IMR-90 (cell line): ENCODE results near the gene HDGFL2. TPM values are rescaled to one million over a fixed set of nuclear protein-coding genes. Genes with fewer than 3 reads are reported as not detected.

Experiments used
- ATAC-seq: fragments of 200-7000 bp; cut with Tn5 transposase; 2 replicates; pipeline ENCODE4 v1.9.1; 2020; ENCODE audit warnings: low read depth, mild to moderate bottlenecking, moderate library complexity
- BruUV-seq: library from RNA; stranded (reverse); fragments of 400-500 nt; replicated peaks from 2 replicates; lab custom pipeline; 2021; lab: Mats Ljungman, UMichigan
- CTCF ChIA-PET: fragments of 300-600 bp; formaldehyde crosslinking; extraction: SDS; loops from one replicate; lab custom pipeline; 2021; ENCODE audit warnings: antibody characterized with exemption; lab: Yijun Ruan, JAX
- POLR2A ChIA-PET: fragments of 300-600 bp; sonication (Branson Sonifier 250); formaldehyde crosslinking; loops from one replicate; lab custom pipeline; 2022; ENCODE audit warnings: antibody characterized with exemption; ENCODE audit not compliant: unreplicated experiment; lab: Charles Lee
- DNase-seq: peaks from one replicate; pipeline ENCODE4 v3.0.0; 2013
- H2AFZ ChIP-seq: replicated peaks from 2 replicates; pipeline ENCODE3; 2013; ENCODE audit warnings: low read length, mild to moderate bottlenecking; ENCODE audit not compliant: poor library complexity
- H2AK5ac ChIP-seq: 2 replicates; pipeline ENCODE4 v1.6.1; 2013; ENCODE audit warnings: low read depth, low read length, inconsistent platforms
- H2AK9ac ChIP-seq: replicated peaks from 2 replicates; pipeline ENCODE3; 2013; ENCODE audit warnings: mild to moderate bottlenecking, low read depth, low read length, moderate library complexity; ENCODE audit not compliant: poor library complexity
- H2BK120ac ChIP-seq: 2 replicates; pipeline ENCODE4 v1.6.1; 2013; ENCODE audit warnings: low read depth, low read length, inconsistent platforms
- H2BK15ac ChIP-seq: 3 replicates; pipeline ENCODE4 v1.6.1; 2013; ENCODE audit warnings: low read depth, low read length, inconsistent platforms
- H2BK20ac ChIP-seq: 2 replicates; pipeline ENCODE4 v1.6.1; 2013; ENCODE audit warnings: low read depth, mild to moderate bottlenecking, inconsistent platforms, low read length, moderate library complexity
- H2BK5ac ChIP-seq: 2 replicates; pipeline ENCODE4 v1.6.1; 2013; ENCODE audit warnings: mild to moderate bottlenecking, low read depth, low read length, inconsistent platforms; ENCODE audit not compliant: poor library complexity, severe bottlenecking
- H3K14ac ChIP-seq: replicated peaks from 2 replicates; pipeline ENCODE4 v1.6.1; 2013; ENCODE audit warnings: low read depth, low read length, inconsistent platforms
- H3K18ac ChIP-seq: 2 replicates; pipeline ENCODE4 v1.6.1; 2013; ENCODE audit warnings: low read depth, low read length, control low read depth
- H3K23ac ChIP-seq: 2 replicates; pipeline ENCODE4 v1.6.1; 2013; ENCODE audit warnings: low read depth, low read length, inconsistent platforms
- H3K27ac ChIP-seq: 2 replicates; pipeline ENCODE4 v1.5.1; 2013; ENCODE audit warnings: mild to moderate bottlenecking, control low read depth, low read length; ENCODE audit not compliant: insufficient read depth
- H3K27me3 ChIP-seq: 2 replicates; pipeline ENCODE4 v1.6.1; 2013; ENCODE audit warnings: low read length; ENCODE audit not compliant: control insufficient read depth, insufficient read depth
- H3K36me3 ChIP-seq: 2 replicates; pipeline ENCODE4 v1.6.1; 2013; ENCODE audit warnings: low read length, mixed read lengths; ENCODE audit not compliant: control insufficient read depth, insufficient read depth
- H3K4ac ChIP-seq: 2 replicates; pipeline ENCODE4 v1.6.1; 2013; ENCODE audit warnings: low read depth, low read length, inconsistent platforms
- H3K4me1 ChIP-seq: 2 replicates; pipeline ENCODE4 v1.6.1; 2013; ENCODE audit warnings: low read length, mixed read lengths; ENCODE audit not compliant: control insufficient read depth, insufficient read depth
- H3K4me2 ChIP-seq: 2 replicates; pipeline ENCODE4 v1.6.1; 2013; ENCODE audit warnings: low read depth, mild to moderate bottlenecking, control low read depth, low read length, moderate library complexity
- H3K4me3 ChIP-seq: 2 replicates; pipeline ENCODE4 v1.5.1; 2013; ENCODE audit warnings: low read depth, mild to moderate bottlenecking, control low read depth, low read length, moderate library complexity; ENCODE audit not compliant: insufficient read depth
- H3K56ac ChIP-seq: 2 replicates; pipeline ENCODE4 v1.6.1; 2013; ENCODE audit warnings: low read length, inconsistent platforms; ENCODE audit not compliant: insufficient read depth; ENCODE audit errors: extremely low read depth
- H3K79me1 ChIP-seq, 2 experiments: 2 replicates each; pipeline ENCODE4 v1.6.1; 2013; ENCODE audit warnings: low read length in 2 of 2, inconsistent platforms in 1 of 2, low read depth in 1 of 2
- H3K9ac ChIP-seq: 2 replicates; pipeline ENCODE4 v1.6.1; 2013; ENCODE audit warnings: low read depth, low read length, control low read depth
- H3K9me1 ChIP-seq: 2 replicates; pipeline ENCODE4 v1.6.1; 2013; ENCODE audit warnings: low read length, inconsistent platforms; ENCODE audit not compliant: insufficient read depth
- H3K9me3 ChIP-seq: 2 replicates; pipeline ENCODE4 v1.6.1; 2013; ENCODE audit warnings: low read length; ENCODE audit not compliant: control insufficient read depth, insufficient read depth
- H4K20me1 ChIP-seq: 2 replicates; pipeline ENCODE4 v1.6.1; 2013; ENCODE audit warnings: low read length, inconsistent platforms; ENCODE audit not compliant: insufficient read depth
- H4K5ac ChIP-seq: 2 replicates; pipeline ENCODE4 v1.6.1; 2013; ENCODE audit warnings: mild to moderate bottlenecking, low read depth, low read length, control low read depth
- H4K8ac ChIP-seq, 2 experiments: 2 replicates each; pipeline ENCODE4 v1.6.1; 2013; ENCODE audit warnings: low read depth in 2 of 2, low read length in 2 of 2, control low read depth in 1 of 2, inconsistent platforms in 1 of 2
- H4K91ac ChIP-seq: 2 replicates; pipeline ENCODE4 v1.6.1; 2013; ENCODE audit warnings: low read depth, low read length, inconsistent platforms; ENCODE audit not compliant: insufficient read depth
- MAZ ChIP-seq: IDR thresholded peaks from 2 replicates; pipeline ENCODE4 v1.6.1; 2012; ENCODE audit warnings: low read depth, mild to moderate bottlenecking, low read length, improper control_type of control experiment, moderate library complexity, borderline replicate concordance
- POLR2A ChIP-seq: IDR thresholded peaks from 2 replicates; pipeline ENCODE4 v1.6.1; 2012; ENCODE audit warnings: mild to moderate bottlenecking, low read depth, low read length
- WGBS, 2 experiments: methylation state at CpG; one replicate each; pipeline versions ENCODE4 v1.1.5 to v1.1.7; 2013; ENCODE audit warnings: missing lambda C conversion rate in 2 of 2; ENCODE audit not compliant: insufficient read length in 1 of 2; ENCODE audit errors: extremely low coverage in 2 of 2; 5-methylcytosine and 5-hydroxymethylcytosine counted together
- dilution Hi-C: fragments of 300-500 bp; cut with HindIII; formaldehyde crosslinking; loops from one replicate; pipeline ENCODE4 v1.14.3; 2018; ENCODE audit warnings: low sequenced_read_pairs; ENCODE audit not compliant: unreplicated experiment
- in situ Hi-C: fragments of 300-500 bp; cut with MboI; formaldehyde crosslinking; loops from 3 replicates; pipeline ENCODE4 v1.14.3; 2019; ENCODE audit warnings: low sequenced_read_pairs, inconsistent platforms, mixed read lengths
- intact Hi-C: fragments of 100-400 bp; cut with micrococcal nuclease; formaldehyde crosslinking; loops from 2 replicates; pipeline ENCODE4 v1.10.0; 2022
- polyA plus RNA-seq, 3 experiments: library from polyadenylated mRNA; depleted of rRNA; stranded (reverse); fragments of >200 nt; gene quantifications; 2 replicates each; pipeline ENCODE4 v1.2.3, GENCODE V29; 2012; ENCODE audit warnings: low replicate concordance in 1 of 3
- total RNA-seq: library from RNA; depleted of rRNA; stranded (reverse); fragments of >200 nt; gene quantifications from 2 replicates; pipeline ENCODE4 v1.2.3, GENCODE V29; 2012

The HDGFL2 gene
- total and polyA plus RNA-seq, 2 of the 4 experiments (the other 2 are of a cell fraction): 35.8 to 48.5 TPM

- peak overlapping the region; percentile 99 for H2AK5ac ChIP-seq
- peaks cover 30% of the 10 kb centered on the region for H3K36me3 ChIP-seq
- H3K27ac ChIP-seq: peak overlapping the region; percentile 79
- H2BK15ac ChIP-seq: peak overlapping the region; percentile 34; the same call in 1 of the 3 replicates
- no peak overlapping the region for H2BK20ac ChIP-seq
- H3K23ac ChIP-seq: peak overlapping the region; percentile 97; the same call in 1 of the 2 replicates
- peak overlapping the region; percentile 97 for H4K91ac ChIP-seq
- H3K4me2 ChIP-seq: peak overlapping the region; percentile 78
- H4K20me1 ChIP-seq: peaks cover 21% of the 10 kb centered on the region
- peak overlapping the region; percentile 36 for H4K5ac ChIP-seq
- H3K9me3 ChIP-seq: no peaks in the 10 kb centered on the region
- TF ChIP-seq POLR2A (no peak; the same call in none of the 2 replicates), MAZ (peak; percentile 68; the same call in 1 of the 2 replicates)
- ATAC-seq: peak; percentile 50
- peaks cover 12% of the 10 kb centered on the region for H3K4me1 ChIP-seq
- peaks cover 17% of the 10 kb centered on the region for H3K9me1 ChIP-seq
- in situ Hi-C loops (no loop called here), intact Hi-C loops (no loop called here), dilution Hi-C loops (no loop called here)
- peak overlapping the region; percentile 77 for H2BK5ac ChIP-seq
- 76% methylated on average over 21 of the region's 29 CpGs; no CpG with 5 or more reads in 1 of the 2 experiments for WGBS, 2 experiments
- DNase-seq: peak; percentile 62
- peaks cover 15 to 59% of the 10 kb centered on the region in 2 experiments for H3K79me1 ChIP-seq
- no peak overlapping the region for H3K4me3 ChIP-seq
- H2BK120ac ChIP-seq: peak overlapping the region; percentile 87
- ChIA-PET CTCF (interaction anchor here (0.7 kb wide), 1 partner anchor 25 kb away, joined by 3 read pairs; no protein-coding TSS in a partner anchor), POLR2A (interaction anchor here (0.8 kb wide), 1 partner anchor 15 kb away, joined by 3 read pairs; no protein-coding TSS in a partner anchor)
- peak overlapping the region; percentile 99 for H2AK9ac ChIP-seq
- peak overlapping the region; percentile 78 for H2AFZ ChIP-seq
- H3K56ac ChIP-seq: 0 out of 2 replicates have a peak overlapping the region, but pooled peaks have one; percentile 14
- peak overlapping the region; percentile 95 for H3K4ac ChIP-seq
- H3K27me3 ChIP-seq: no peaks in the 10 kb centered on the region
- H3K14ac ChIP-seq: peak overlapping the region; percentile 97
- H3K9ac ChIP-seq: peak overlapping the region; percentile 99
- BruUV-seq: no TSS peak
- peak overlapping the region; percentile 19; the same call in 1 of the 2 replicates for H3K18ac ChIP-seq
- H4K8ac ChIP-seq: peak overlapping the region; percentile 64 to 96; a peak in 3 of 4 replicates
These were observed 17.1 kb upstream of the HDGFL2 start for GRCh38 chr19:4454747-4455718.
